Measurements from ENCODE around the gene PCDHA4. TPM values are rescaled to one million over a fixed set of nuclear protein-coding genes. Genes with fewer than 3 reads are reported as not detected.
"Not testable (repeated sequence)": the region's sequence is repeated elsewhere in the genome, so short reads cannot be mapped to it uniquely, and the experiment has no call there.

The PCDHA4 gene
- total RNA-seq, 1 experiment from 2014 or later, result 1.5 TPM

DNA sequence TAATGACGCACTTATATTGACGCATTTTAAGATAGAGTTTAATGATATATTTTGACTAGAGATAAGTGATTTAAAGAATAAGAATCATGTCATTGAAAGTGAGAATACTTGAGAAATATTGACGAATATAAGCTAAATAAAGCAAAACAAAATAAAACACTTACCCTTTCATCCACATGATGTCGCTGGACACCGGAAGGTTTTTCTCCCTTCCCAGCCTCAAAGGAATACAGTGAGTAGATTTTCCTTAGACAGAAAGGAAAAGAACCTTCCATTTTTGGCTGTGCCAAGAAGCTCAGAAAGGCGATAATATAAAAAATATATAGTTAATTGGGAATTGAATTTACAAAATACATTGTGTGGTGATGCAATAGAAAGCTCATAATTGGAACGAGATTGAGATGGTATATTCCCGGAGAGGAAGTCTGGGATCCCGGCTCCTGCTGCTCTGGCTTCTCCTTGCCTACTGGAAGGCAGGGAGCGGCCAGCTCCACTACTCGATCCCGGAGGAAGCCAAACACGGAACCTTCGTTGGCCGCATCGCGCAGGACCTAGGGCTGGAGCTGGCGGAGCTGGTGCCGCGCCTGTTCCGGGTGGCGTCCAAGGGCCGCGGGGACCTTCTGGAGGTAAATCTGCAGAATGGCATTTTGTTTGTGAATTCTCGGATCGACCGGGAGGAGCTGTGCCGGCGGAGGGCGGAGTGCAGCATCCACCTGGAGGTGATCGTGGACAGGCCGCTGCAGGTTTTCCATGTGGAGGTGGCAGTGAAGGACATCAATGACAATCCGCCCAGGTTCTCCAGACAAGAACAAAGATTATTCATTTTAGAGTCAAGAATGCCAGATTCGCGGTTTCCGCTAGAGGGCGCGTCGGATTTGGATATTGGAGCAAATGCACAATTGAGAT lies 14.8 kb downstream of the PCDHA4 start, which contains the start of gene PCDHA5:
Gene PCDHA5 (plus strand): TSS at position 239 of the 906 bp plus-strand sequence.
- no peaks in the 10 kb centered on the region for H3K9me3 ChIP-seq (ENCODE audit: low read length)
- no peaks in the 10 kb centered on the region for H3K36me3 ChIP-seq (ENCODE audit: low read depth, low read length)
- ChIA-PET POLR2A (ENCODE audit: unreplicated experiment) (interaction anchor here (0.6 kb wide), 1 partner anchor 104 kb away, joined by 3 read pairs; the partner anchor contains the start of gene PCDHAC1), CTCF (interaction anchor here (0.6 to 1.5 kb wide), 7 partner anchors 14 to 645 kb away, joined by 3 to 34 read pairs (median 7); partner anchors contain the start of genes PCDHA4, PCDHA8 and PCDHAC2)
- no peaks in the 10 kb centered on the region for H4K20me1 ChIP-seq (ENCODE audit: low read length)
- H3F3A ChIP-seq (ENCODE audit: low read length, unreplicated experiment), result no peaks in the 10 kb centered on the region
- H3K27me3 ChIP-seq (ENCODE audit: low read length), result no peaks in the 10 kb centered on the region
- H3K9me2 ChIP-seq (replicated peaks; ENCODE audit: low read length), result no peaks in the 10 kb centered on the region
- H3K9ac ChIP-seq (ENCODE audit: low read length), result peak within 1 kb of the TSS; percentile 47; the same call in 1 of the 2 replicates
- H3K79me2 ChIP-seq (ENCODE audit: low read length), result no peaks in the 10 kb centered on the region
- peak; percentile 82 for ATAC-seq
- intact Hi-C loops (cut with micrococcal nuclease), result loop anchor here (1.0 kb wide), 1 partner anchor 220 kb away; no protein-coding TSS in a partner anchor
- peak; percentile 83 for DNase-seq
- H3K4me1 ChIP-seq (ENCODE audit: insufficient read depth, low read length), result no peaks in the 10 kb centered on the region
- peak within 1 kb of the TSS; percentile 94 for H2AFZ ChIP-seq (ENCODE audit: low read length)
- H3K4me3 ChIP-seq (ENCODE audit: low read length), result peak within 1 kb of the TSS; percentile 76
- no peak within 1 kb of the TSS for H3K27ac ChIP-seq (ENCODE audit: low read length)
- TSS peak; percentile 61 for BruUV-seq (replicated peaks)
- H3K4me2 ChIP-seq (ENCODE audit: low read length), result peak within 1 kb of the TSS; percentile 82
- no peak for TF ChIP-seq EZH2 (IDR thresholded peaks at IDR 0.05; ENCODE audit: low read length, unreplicated experiment)
- TF ChIP-seq, protein P1, sequence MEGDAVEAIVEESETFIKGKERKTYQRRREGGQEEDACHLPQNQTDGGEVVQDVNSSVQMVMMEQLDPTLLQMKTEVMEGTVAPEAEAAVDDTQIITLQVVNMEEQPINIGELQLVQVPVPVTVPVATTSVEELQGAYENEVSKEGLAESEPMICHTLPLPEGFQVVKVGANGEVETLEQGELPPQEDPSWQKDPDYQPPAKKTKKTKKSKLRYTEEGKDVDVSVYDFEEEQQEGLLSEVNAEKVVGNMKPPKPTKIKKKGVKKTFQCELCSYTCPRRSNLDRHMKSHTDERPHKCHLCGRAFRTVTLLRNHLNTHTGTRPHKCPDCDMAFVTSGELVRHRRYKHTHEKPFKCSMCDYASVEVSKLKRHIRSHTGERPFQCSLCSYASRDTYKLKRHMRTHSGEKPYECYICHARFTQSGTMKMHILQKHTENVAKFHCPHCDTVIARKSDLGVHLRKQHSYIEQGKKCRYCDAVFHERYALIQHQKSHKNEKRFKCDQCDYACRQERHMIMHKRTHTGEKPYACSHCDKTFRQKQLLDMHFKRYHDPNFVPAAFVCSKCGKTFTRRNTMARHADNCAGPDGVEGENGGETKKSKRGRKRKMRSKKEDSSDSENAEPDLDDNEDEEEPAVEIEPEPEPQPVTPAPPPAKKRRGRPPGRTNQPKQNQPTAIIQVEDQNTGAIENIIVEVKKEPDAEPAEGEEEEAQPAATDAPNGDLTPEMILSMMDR (conservative IDR thresholded peaks at IDR 0.05; ENCODE audit: low read depth, low read length), result peak; percentile 69

GRCh38 chr5:140822281-140822629 lies 15.4 kb downstream of the PCDHA4 start:
- H3K9me3 ChIP-seq (ENCODE audit: low read length), result no peaks in the 10 kb centered on the region
- ChIA-PET CTCF (interaction anchor here (1.5 kb wide), 1 partner anchor 218 kb away, joined by 8 read pairs; no protein-coding TSS in a partner anchor), POLR2A (ENCODE audit: unreplicated experiment) (no interaction called here)
- no peaks in the 10 kb centered on the region for H4K20me1 ChIP-seq (ENCODE audit: low read length)
- no peak overlapping the region for H3K9ac ChIP-seq (ENCODE audit: low read length)
- H3K4me1 ChIP-seq (ENCODE audit: insufficient read depth, low read length), result no peaks in the 10 kb centered on the region
- H3K27ac ChIP-seq (ENCODE audit: low read length), result no peak overlapping the region
- peak overlapping the region; percentile 82; the same call in 1 of the 2 replicates for H3K4me2 ChIP-seq (ENCODE audit: low read length)
- intact Hi-C loops (cut with micrococcal nuclease), result no loop called here
- H3K36me3 ChIP-seq (ENCODE audit: low read depth, low read length), result no peaks in the 10 kb centered on the region
- H3K4me3 ChIP-seq (ENCODE audit: low read length), result peak overlapping the region; percentile 76
- H3K79me2 ChIP-seq (ENCODE audit: low read length), result no peaks in the 10 kb centered on the region
- DNase-seq (no peak), ATAC-seq (no peak)
- no peaks in the 10 kb centered on the region for H3K9me2 ChIP-seq (replicated peaks; ENCODE audit: low read length)
- peak overlapping the region; percentile 94; the same call in 1 of the 2 replicates for H2AFZ ChIP-seq (ENCODE audit: low read length)
- BruUV-seq (replicated peaks), result no TSS peak
- TF ChIP-seq, protein P1 (conservative IDR thresholded peaks at IDR 0.05; ENCODE audit: low read depth, low read length), result no peak
- H3K27me3 ChIP-seq (ENCODE audit: low read length), result no peaks in the 10 kb centered on the region
- H3F3A ChIP-seq (ENCODE audit: low read length, unreplicated experiment), result no peaks in the 10 kb centered on the region

GRCh38 chr5:140822969-140823368 lies 16.1 kb downstream of the PCDHA4 start:
- BruUV-seq (replicated peaks); H3K36me3 ChIP-seq (ENCODE audit: low read depth, low read length); intact Hi-C loops (cut with micrococcal nuclease); H3K79me2 ChIP-seq (ENCODE audit: low read length); H3F3A ChIP-seq (ENCODE audit: low read length, unreplicated experiment); H3K27ac ChIP-seq (ENCODE audit: low read length); H3K4me2 ChIP-seq (ENCODE audit: low read length); H3K9me3 ChIP-seq (ENCODE audit: low read length); CTCF ChIA-PET; H3K4me1 ChIP-seq (ENCODE audit: insufficient read depth, low read length); DNase-seq; H2AFZ ChIP-seq (ENCODE audit: low read length); H4K20me1 ChIP-seq (ENCODE audit: low read length); POLR2A ChIA-PET (ENCODE audit: unreplicated experiment); H3K27me3 ChIP-seq (ENCODE audit: low read length); H3K9me2 ChIP-seq (replicated peaks; ENCODE audit: low read length); H3K9ac ChIP-seq (ENCODE audit: low read length); ATAC-seq; H3K4me3 ChIP-seq (ENCODE audit: low read length): not testable (repeated sequence)

Data from PC-3 (cell line).